Activated naive CD4-positive, alpha-beta T cell treated with anti-CD3 and anti-CD28 coated beads, Interleukin-2, amount 10 ng/mL, durations not matched to agents 7 days and 5 days (primary cell): ENCODE results near the gene SAMD1.

Source experiments
- CTCF ChIA-PET: fragments of 350-600 bp; sonication (Branson Sonifier 250); formaldehyde crosslinking; loops from one replicate; lab custom pipeline; 2021; ENCODE audit warnings: antibody characterized with exemption; lab: Charles Lee
- DNase-seq: peaks from one replicate; pipeline ENCODE4 v3.0.0-alpha.2; 2020
- H3K27ac Mint-ChIP-seq: one replicate; pipeline ENCODE4 v1.8.0; 2021; ENCODE audit warnings: mild to moderate bottlenecking, moderate library complexity, mixed read lengths
- H3K27me3 Mint-ChIP-seq: one replicate; pipeline ENCODE4 v1.8.0; 2021; ENCODE audit warnings: mild to moderate bottlenecking, mixed read lengths
- H3K36me3 Mint-ChIP-seq: one replicate; pipeline ENCODE4 v1.8.0; 2021; ENCODE audit warnings: mixed read lengths
- H3K4me1 Mint-ChIP-seq: one replicate; pipeline ENCODE4 v1.8.0; 2021; ENCODE audit warnings: mixed read lengths
- H3K4me3 Mint-ChIP-seq: one replicate; pipeline ENCODE4 v1.8.0; 2021; ENCODE audit warnings: mild to moderate bottlenecking, moderate library complexity, mixed read lengths
- H3K9me3 Mint-ChIP-seq: one replicate; pipeline ENCODE4 v1.8.0; 2021; ENCODE audit warnings: mixed read lengths

Gene SAMD1

DNA sequence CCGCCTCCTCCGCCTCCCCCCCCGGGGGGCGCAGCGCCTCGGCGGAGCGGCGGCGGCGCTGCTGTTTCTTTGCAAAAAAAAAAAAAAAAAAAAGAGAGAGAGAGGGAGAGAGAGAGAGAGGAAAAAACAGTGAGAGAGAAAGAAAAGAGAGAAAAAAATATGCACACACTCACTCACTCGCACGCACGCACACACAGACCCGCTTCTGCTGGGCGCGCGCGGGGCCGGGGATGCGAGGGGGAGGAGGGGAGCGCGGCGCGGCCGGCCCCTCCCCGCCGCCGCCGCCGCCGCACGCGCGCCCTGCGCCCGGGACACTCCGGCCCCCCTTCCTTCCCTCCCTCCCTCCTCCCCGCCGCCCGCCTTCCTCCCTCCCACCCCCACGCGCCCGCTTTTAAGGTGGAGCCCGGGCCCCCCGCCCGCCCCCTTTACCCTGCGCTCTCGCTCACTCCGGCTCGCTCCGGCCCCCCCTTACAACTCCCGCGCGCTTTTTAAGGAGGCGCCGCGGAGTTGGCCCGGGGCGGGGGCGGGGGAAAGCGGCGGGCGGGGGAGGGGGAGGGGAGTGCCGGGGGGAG, at the start of gene SAMD1:
SAMD1 (minus strand) TSS at position 243 of the 572 bp plus-strand sequence.
- peak within 1 kb of the TSS; percentile 99 for H3K27ac Mint-ChIP-seq
- peaks cover 13% of the 10 kb centered on the region for H3K9me3 Mint-ChIP-seq
- H3K4me1 Mint-ChIP-seq: peaks cover 29% of the 10 kb centered on the region
- peaks cover 38% of the 10 kb centered on the region for H3K36me3 Mint-ChIP-seq
- H3K4me3 Mint-ChIP-seq: peak within 1 kb of the TSS; percentile 100
- peak; percentile 90 for DNase-seq
- no peaks in the 10 kb centered on the region for H3K27me3 Mint-ChIP-seq
- CTCF ChIA-PET: interaction anchor here (0.5 to 1.5 kb wide), 2 partner anchors 14 to 24 kb away, joined by 3 to 6 read pairs; no protein-coding TSS in a partner anchor

DNA sequence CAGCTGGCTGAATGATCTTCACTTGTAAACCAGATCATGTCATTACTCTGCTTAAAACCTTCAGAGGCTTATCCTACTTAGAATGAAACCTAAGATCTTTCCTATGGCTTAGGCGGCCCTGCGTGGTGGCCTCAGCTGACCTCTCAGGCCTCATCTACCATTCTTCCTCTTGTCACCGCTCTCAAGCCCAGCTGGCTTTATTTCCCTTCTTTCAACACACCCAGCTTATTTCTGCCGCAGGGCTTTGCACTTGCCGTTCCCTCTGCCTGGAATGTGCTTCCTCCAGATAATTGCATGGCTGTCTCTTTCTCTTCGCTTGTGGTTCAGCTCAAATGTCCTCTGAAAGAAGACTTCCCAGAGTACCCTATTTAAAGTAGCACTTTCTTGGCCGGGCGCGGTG, 49.4 kb upstream of the SAMD1 start:
- no peaks in the 10 kb centered on the region for H3K27me3 Mint-ChIP-seq
- no peak overlapping the region for H3K4me3 Mint-ChIP-seq
- CTCF ChIA-PET: interaction anchor here (1.0 to 2.7 kb wide), 4 partner anchors 8 to 266 kb away, joined by 3 to 13 read pairs (median 4); no protein-coding TSS in a partner anchor
- no peak overlapping the region for H3K27ac Mint-ChIP-seq
- H3K9me3 Mint-ChIP-seq: no peaks in the 10 kb centered on the region
- DNase-seq: no peak
- peaks cover 17% of the 10 kb centered on the region for H3K36me3 Mint-ChIP-seq
- H3K4me1 Mint-ChIP-seq: peaks cover 48% of the 10 kb centered on the region

DNA sequence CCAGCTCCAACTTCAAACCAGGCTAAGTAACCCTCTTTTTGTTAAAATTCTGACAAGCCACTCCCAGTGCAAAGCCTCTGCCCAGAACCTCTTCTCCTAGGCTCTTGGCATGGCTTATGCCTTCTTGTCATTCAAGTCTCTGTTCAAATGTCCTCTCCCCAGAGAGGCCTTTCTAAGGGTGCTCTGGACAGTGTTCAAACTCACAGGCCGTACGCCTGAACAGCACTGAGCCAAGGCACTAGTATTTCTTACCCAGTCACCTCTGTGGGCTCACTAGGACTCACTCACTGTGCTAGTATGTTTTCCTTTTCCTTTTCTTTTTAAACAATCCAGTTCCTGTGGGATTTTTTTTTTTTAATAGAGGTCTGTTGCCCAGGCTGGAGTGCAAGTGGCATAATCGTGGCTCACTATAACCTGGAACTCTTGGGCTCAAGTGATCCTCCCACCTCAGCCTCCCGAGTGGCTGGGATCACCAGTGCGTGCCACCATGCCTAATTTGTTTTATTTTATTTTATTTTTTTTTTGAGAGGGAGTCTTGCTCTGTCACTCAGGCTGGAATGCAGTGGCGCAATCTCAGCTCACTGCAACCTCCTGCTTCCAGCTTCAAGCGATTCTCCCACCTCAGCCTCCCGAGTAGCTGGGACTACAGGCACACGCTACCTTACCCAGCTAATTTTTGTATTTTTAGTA, 48.2 kb upstream of the SAMD1 start:
- no peak for DNase-seq
- no peaks in the 10 kb centered on the region for H3K9me3 Mint-ChIP-seq
- peak overlapping the region; percentile 65 for H3K27ac Mint-ChIP-seq
- H3K36me3 Mint-ChIP-seq: peaks cover 25% of the 10 kb centered on the region
- H3K4me1 Mint-ChIP-seq: peaks cover 59% of the 10 kb centered on the region
- CTCF ChIA-PET: interaction anchor here (2.7 kb wide), 1 partner anchor 209 kb away, joined by 13 read pairs; no protein-coding TSS in a partner anchor
- no peaks in the 10 kb centered on the region for H3K27me3 Mint-ChIP-seq
- H3K4me3 Mint-ChIP-seq: peak overlapping the region; percentile 65

DNA sequence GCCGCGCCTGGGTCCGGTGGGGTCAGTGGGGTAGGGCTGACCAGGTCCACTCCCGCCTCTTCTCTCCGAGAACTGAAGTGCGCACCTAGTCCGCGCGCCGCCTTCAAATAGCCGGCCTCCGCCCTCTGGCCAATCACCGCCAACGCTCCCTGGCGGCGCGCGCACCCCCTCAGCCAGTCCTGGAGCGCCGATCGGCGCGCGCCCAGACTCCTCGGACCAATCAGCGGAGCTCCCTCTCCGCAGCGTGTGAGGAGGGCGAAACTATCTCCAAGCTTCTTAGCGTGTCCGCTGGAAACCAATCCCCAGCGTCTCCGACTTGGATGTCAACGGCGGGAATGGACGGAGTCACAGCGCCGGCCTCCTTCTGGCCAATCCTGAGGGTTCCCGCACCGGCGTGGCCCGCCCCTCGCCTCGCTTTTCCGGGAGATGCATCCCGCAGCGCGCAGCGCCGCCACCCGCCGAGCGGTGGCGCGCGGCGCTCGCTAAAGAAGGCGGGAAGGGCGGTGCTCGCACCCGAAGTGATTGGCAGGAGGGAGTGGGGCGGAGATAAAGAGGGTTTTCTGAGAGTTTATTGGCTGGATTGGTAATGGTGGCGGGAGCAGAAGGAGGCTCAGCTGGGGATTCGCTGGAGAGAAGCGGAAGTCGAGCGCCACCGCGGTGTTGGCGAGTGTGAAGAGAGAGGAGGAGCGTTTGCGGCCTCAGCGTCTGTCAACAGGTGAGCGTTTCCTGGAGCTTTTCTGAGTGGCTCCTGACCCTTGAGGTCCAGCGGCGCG, 46.1 kb upstream of the SAMD1 start, which contains the start of gene ASF1B:
ASF1B (minus strand) TSS at position 81 of the 773 bp plus-strand sequence. CDS start 133 bp downstream, outside the sequence.
- Mint-ChIP-seq H3K4me1 (peaks cover 57% of the 10 kb centered on the region), H3K36me3 (peaks cover 33% of the 10 kb centered on the region), H3K4me3 (peak within 1 kb of the TSS; percentile 80), H3K9me3 (no peaks in the 10 kb centered on the region), H3K27me3 (no peaks in the 10 kb centered on the region), H3K27ac (peak within 1 kb of the TSS; percentile 93)
- DNase-seq: peak; percentile 99
- CTCF ChIA-PET: interaction anchor here (0.6 to 3.3 kb wide), 38 partner anchors 9 to 389 kb away, joined by 3 to 18 read pairs (median 4); no protein-coding TSS in a partner anchor

GRCh38 chr19:14135985-14136508, 45.5 kb upstream of the SAMD1 start:
- no peak for DNase-seq
- Mint-ChIP-seq H3K9me3 (no peaks in the 10 kb centered on the region), H3K36me3 (peaks cover 34% of the 10 kb centered on the region), H3K4me3 (peak overlapping the region; percentile 80), H3K4me1 (peaks cover 51% of the 10 kb centered on the region), H3K27me3 (no peaks in the 10 kb centered on the region), H3K27ac (peak overlapping the region; percentile 93)
- CTCF ChIA-PET: interaction anchor here (0.6 to 3.3 kb wide), 33 partner anchors 10 to 349 kb away, joined by 3 to 18 read pairs (median 5); no protein-coding TSS in a partner anchor

DNA sequence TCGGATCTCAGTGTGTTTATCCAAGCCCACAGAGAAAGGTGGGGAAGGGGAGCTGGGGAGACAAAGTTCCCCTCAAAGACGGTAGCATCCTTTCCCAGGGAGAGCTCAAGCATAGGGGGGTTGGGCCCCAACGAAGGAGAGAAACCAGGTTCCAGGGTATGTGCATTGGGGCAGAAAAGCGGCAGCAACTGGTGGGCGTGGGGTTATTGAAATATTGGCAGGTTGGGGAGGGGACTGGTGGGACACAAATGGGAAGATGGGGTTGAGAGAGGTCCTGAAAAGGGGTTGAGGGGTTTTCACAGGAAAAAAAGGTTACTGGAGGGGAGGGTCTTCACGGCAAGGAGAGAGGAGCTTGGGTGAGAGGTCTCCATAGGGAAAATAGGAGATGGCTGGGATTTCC, 44.8 kb upstream of the SAMD1 start:
- no peaks in the 10 kb centered on the region for H3K27me3 Mint-ChIP-seq
- peak overlapping the region; percentile 85 for H3K27ac Mint-ChIP-seq
- H3K36me3 Mint-ChIP-seq: peaks cover 34% of the 10 kb centered on the region

DNA sequence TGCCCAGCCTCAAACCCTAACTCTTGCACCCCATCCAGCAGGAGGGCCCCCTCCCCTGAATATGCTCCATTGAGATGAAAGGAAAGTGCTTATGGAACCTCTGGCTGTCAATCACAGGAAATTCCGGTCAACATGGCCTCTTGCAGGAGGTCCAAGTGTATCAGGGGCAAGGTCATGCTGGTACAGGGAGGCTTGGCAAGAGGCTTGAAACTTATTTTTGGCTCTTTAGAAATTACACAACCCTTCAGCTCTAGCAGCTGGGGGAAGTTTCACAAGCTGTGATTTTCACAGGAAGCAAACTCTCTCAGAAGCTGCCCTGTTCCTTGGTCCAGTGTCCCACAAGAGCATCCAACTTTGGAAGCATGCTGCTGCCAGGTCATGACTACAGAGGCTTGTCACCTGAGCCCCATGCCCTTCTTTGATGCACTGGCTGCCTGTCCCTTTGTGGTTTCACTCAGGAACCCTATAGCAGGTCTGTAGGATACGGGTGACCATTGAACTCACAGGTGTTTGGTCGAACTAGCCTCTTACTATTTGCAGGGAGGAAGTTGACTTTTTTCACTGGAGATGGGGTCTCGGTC, 37.5 kb upstream of the SAMD1 start:
- Mint-ChIP-seq H3K27me3 (no peaks in the 10 kb centered on the region), H3K36me3 (peaks cover 45% of the 10 kb centered on the region), H3K27ac (no peak overlapping the region), H3K9me3 (no peaks in the 10 kb centered on the region), H3K4me1 (peaks cover 9% of the 10 kb centered on the region), H3K4me3 (no peak overlapping the region)
- DNase-seq: no peak
- CTCF ChIA-PET: no interaction called here

More for the DNA sequence above, 44.8 kb upstream of the SAMD1 start:
- CTCF ChIA-PET: interaction anchor here (1.3 to 3.3 kb wide), 8 partner anchors 10 to 255 kb away, joined by 5 to 18 read pairs (median 8); no protein-coding TSS in a partner anchor
- peak overlapping the region; percentile 80 for H3K4me3 Mint-ChIP-seq
- DNase-seq: no peak
- peaks cover 49% of the 10 kb centered on the region for H3K4me1 Mint-ChIP-seq
- H3K9me3 Mint-ChIP-seq: no peaks in the 10 kb centered on the region

DNA sequence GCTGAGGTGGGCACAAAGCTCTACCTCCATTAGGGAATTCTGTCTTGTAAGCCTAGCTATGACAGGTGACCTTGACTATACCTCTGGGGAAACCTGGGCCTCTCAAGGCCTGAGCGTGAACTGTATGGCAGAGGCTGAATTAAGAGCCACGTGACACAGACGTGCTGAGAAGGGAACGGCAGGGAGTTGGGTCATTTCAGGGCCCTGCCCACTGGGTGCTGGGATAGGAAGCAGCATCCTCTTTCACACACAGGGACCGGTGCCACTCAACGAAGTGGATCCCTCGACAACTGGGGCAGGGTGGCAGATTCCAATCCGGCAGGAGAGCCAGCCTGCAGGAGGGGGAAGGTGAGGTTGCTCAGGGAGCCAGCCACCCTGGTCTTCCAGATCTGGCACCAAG, 36.6 kb upstream of the SAMD1 start:
- CTCF ChIA-PET: interaction anchor here (1.4 kb wide), 1 partner anchor 10 kb away, joined by 3 read pairs; the partner anchor contains the start of gene ASF1B
- Mint-ChIP-seq H3K27me3 (no peaks in the 10 kb centered on the region), H3K4me1 (peaks cover 6% of the 10 kb centered on the region), H3K36me3 (peaks cover 48% of the 10 kb centered on the region), H3K27ac (no peak overlapping the region), H3K9me3 (no peaks in the 10 kb centered on the region), H3K4me3 (no peak overlapping the region)
- DNase-seq: no peak

DNA sequence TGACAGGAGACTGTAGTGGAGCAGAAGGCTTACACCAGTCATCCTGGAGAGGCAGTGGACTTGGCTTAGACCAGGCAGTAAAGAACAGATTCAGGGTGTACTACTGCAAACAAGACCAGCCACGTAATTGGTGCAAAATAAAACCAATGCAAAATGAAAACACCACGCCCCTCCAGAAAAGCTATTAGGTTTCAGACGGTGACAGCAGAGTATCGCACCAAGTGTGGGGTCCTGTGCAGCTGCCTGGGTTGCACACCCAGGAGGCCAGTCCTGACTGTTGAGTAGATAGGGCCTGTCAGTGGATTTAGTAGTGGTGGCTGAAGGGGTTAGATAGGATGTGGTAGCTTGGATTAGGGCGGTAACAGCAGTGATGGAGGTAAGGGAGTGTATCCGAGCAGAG, 32.4 kb upstream of the SAMD1 start:
- H3K36me3 Mint-ChIP-seq: peaks cover 42% of the 10 kb centered on the region
- CTCF ChIA-PET: interaction anchor here (0.6 to 2.2 kb wide), 4 partner anchors 8 to 220 kb away, joined by 3 to 8 read pairs (median 3); partner anchors contain the start of gene ASF1B
- peaks cover 17% of the 10 kb centered on the region for H3K4me1 Mint-ChIP-seq
- H3K27me3 Mint-ChIP-seq: no peaks in the 10 kb centered on the region
- no peak overlapping the region for H3K4me3 Mint-ChIP-seq
- H3K27ac Mint-ChIP-seq: no peak overlapping the region
- no peak for DNase-seq
- H3K9me3 Mint-ChIP-seq: no peaks in the 10 kb centered on the region

DNA sequence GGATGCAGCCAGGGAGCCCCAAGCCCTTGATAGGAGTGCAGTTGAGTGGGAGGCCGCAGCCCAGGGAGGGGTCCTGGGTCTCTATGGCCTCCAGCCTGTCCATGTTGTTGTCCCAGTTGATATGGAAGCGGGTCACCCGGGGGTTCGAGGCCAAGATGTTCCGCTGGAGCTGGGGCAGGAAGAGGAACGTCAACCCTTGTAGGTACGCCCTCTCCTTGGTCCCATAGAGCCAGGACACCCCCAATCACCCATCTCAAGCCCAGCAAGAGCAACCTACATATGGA, 29.9 kb upstream of the SAMD1 start:
- DNase-seq: no peak
- Mint-ChIP-seq H3K27ac (no peak overlapping the region), H3K27me3 (no peaks in the 10 kb centered on the region), H3K4me3 (no peak overlapping the region), H3K4me1 (peaks cover 29% of the 10 kb centered on the region), H3K36me3 (peaks cover 31% of the 10 kb centered on the region), H3K9me3 (no peaks in the 10 kb centered on the region)
- CTCF ChIA-PET: interaction anchor here (1.6 kb wide), 1 partner anchor 16 kb away, joined by 4 read pairs; the partner anchor contains the start of gene ASF1B

DNA sequence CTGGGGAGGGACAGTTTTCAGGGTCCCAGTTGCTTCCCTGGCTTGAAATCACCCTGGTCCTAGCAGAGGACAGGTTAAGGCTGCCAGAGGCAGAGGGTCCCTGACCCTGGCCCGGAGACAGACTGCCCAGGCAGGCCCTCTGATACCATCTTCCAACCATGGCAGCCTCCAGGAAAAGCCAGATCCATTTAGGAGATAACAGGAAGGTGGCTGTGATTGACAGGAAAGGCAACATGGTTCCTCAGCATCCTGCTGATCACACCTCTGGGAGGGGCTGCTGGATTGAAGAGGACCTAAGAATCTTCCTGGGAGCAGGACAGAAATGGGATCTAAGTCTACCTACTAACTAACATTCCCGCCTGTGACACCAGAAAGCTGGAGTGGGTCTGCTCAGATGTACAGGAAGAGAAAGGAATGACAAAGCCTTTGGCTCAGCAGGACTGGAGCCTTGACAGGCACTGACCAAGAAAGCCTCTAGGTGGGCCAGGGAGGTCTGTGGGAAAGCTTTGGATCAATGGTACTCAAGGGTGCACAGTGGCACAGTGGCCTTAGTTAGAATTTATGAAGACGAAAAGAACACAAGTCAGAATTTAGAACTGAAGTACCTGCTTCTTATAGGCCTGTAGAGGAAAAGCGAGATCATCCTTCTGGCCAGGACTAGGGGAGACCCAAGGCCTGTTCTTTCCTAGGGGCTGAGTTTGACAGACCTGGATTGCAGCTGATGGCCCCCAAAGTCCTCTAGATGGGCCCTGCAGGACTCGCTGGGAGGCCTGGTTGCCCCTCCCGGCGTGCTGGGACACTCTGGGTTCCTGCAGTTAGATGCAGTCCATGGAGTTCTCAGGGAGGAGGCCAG, 29.3 kb upstream of the SAMD1 start:
- no peak overlapping the region for H3K27ac Mint-ChIP-seq
- DNase-seq: no peak
- H3K27me3 Mint-ChIP-seq: no peaks in the 10 kb centered on the region
- no peak overlapping the region for H3K4me3 Mint-ChIP-seq
- H3K9me3 Mint-ChIP-seq: no peaks in the 10 kb centered on the region
- H3K36me3 Mint-ChIP-seq: peaks cover 27% of the 10 kb centered on the region
- CTCF ChIA-PET: interaction anchor here (1.6 kb wide), 1 partner anchor 17 kb away, joined by 4 read pairs; the partner anchor contains the start of gene ASF1B
- peaks cover 33% of the 10 kb centered on the region for H3K4me1 Mint-ChIP-seq

DNA sequence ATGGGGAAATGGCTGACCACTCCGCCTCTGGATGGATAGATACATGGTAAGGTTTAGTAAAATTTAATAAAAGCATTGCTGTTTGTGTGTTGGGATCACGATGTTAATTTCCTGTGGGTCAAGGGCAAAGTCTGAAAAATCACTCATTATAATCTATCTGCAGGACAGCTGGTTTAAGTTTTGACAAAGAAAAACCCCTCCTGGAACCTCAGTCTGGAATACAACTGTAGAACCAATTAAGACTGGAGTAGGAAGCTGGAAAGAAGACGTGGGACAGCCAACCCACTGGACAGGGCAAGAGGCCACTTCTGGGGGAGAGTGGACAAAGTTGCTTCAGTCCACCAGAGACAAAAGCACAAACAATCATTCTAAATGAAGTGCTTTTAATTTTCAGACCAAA, 28.6 kb upstream of the SAMD1 start:
- DNase-seq: no peak
- Mint-ChIP-seq H3K9me3 (no peaks in the 10 kb centered on the region), H3K27ac (peak overlapping the region; percentile 39), H3K36me3 (peaks cover 22% of the 10 kb centered on the region), H3K27me3 (no peaks in the 10 kb centered on the region), H3K4me1 (peaks cover 39% of the 10 kb centered on the region), H3K4me3 (peak overlapping the region; percentile 86)
- CTCF ChIA-PET: interaction anchor here (1.6 kb wide), 1 partner anchor 17 kb away, joined by 4 read pairs; the partner anchor contains the start of gene ASF1B
